GM03348 (cell line): ENCODE results near the gene PACS2.

Experiments used
- DNase-seq: peaks from one replicate; pipeline ENCODE4 v3.0.0; 2012; ENCODE audit warnings: low spot score

PACS2 gene

GRCh38 chr14:105411017-105411941 is 96.7 kb downstream of the PACS2 start:
- DNase-seq: peak; percentile 98

GRCh38 chr14:105411985-105412770 is 97.6 kb downstream of the PACS2 start:
- peak; percentile 7 for DNase-seq

- DNase-seq: no peak
Observed at GRCh38 chr14:105412771-105413543, 98.4 kb downstream of the PACS2 start.

GRCh38 chr14:105413544-105413886 is 99.0 kb downstream of the PACS2 start:
- DNase-seq: no peak

- peak; percentile 91 for DNase-seq
Observed at GRCh38 chr14:105414456-105415371, 100.2 kb downstream of the PACS2 start.

GRCh38 chr14:105415481-105416428 is 101.2 kb downstream of the PACS2 start:
- no peak for DNase-seq

GRCh38 chr14:105416671-105417070 is 102.1 kb downstream of the PACS2 start:
- DNase-seq: no peak

GRCh38 chr14:105417690-105418121 is 103.2 kb downstream of the PACS2 start:
- DNase-seq: no peak

- no peak for DNase-seq
Observed at GRCh38 chr14:105418269-105419194, 104.0 kb downstream of the PACS2 start.

- peak; percentile 93 for DNase-seq
Observed at GRCh38 chr14:105419195-105420091, 104.9 kb downstream of the PACS2 start, which contains the start of gene MTA1. MTA1 (plus strand) TSS chr14:105419827; CDS start chr14:105420036, 209 bp downstream.

- DNase-seq: peak; percentile 45
Observed at GRCh38 chr14:105420101-105420973, 105.8 kb downstream of the PACS2 start.

GRCh38 chr14:105420974-105421674 is 106.6 kb downstream of the PACS2 start:
- DNase-seq: no peak

GRCh38 chr14:105421723-105422615 is 107.4 kb downstream of the PACS2 start:
- DNase-seq: no peak

GRCh38 chr14:105422695-105423487 is 108.3 kb downstream of the PACS2 start:
- no peak for DNase-seq
